GM23338 (cell line): ENCODE measurements around the gene OR52W1. TPM values are rescaled to one million over a fixed set of nuclear protein-coding genes. Genes with fewer than 3 reads are reported as not detected.

Experiments
- ATAC-seq: fragments of 200-7000 bp; cut with Tn5 transposase; 3 replicates; pipeline ENCODE4 v1.9.1; 2020
- DNase-seq: peaks from one replicate; pipeline ENCODE4 v3.0.0-alpha.2; 2015; ENCODE audit warnings: low spot score
- H2AFZ ChIP-seq: fragments of 200-600 bp; sonication (generic); 2 replicates; pipeline ENCODE4 v1.8.0; 2016; ENCODE audit warnings: antibody characterized with exemption, mild to moderate bottlenecking, moderate library complexity
- H3F3A ChIP-seq: fragments of 200-600 bp; sonication (generic); replicated peaks from 2 replicates; pipeline ENCODE4 v1.8.0; 2017; ENCODE audit warnings: antibody characterized with exemption, mixed run types, low read depth
- H3K27ac ChIP-seq: fragments of 200-600 bp; sonication (generic); 2 replicates; pipeline ENCODE4 v1.6.1; 2016; ENCODE audit warnings: low read depth
- H3K27me3 ChIP-seq: fragments of 200-600 bp; sonication (generic); 2 replicates; pipeline ENCODE4 v1.8.0; 2016; ENCODE audit warnings: mild to moderate bottlenecking, mixed run types, moderate library complexity; ENCODE audit not compliant: insufficient read depth
- H3K36me3 ChIP-seq: fragments of 200-600 bp; sonication (generic); 2 replicates; pipeline ENCODE4 v1.8.0; 2016; ENCODE audit warnings: mild to moderate bottlenecking; ENCODE audit not compliant: insufficient read depth
- H3K4me1 ChIP-seq: fragments of 200-600 bp; sonication (generic); 2 replicates; pipeline ENCODE4 v1.8.0; 2016; ENCODE audit warnings: mild to moderate bottlenecking, moderate library complexity; ENCODE audit not compliant: insufficient read depth
- H3K4me2 ChIP-seq: fragments of 200-600 bp; sonication (generic); 2 replicates; pipeline ENCODE4 v1.7.1; 2017; ENCODE audit warnings: mixed run types
- H3K4me3 ChIP-seq: fragments of 200-600 bp; sonication (generic); 2 replicates; pipeline ENCODE4 v1.6.1; 2016; ENCODE audit warnings: mixed run types
- H3K79me2 ChIP-seq: fragments of 200-600 bp; sonication (generic); replicated peaks from 2 replicates; pipeline ENCODE4 v1.8.0; 2017; ENCODE audit warnings: mild to moderate bottlenecking; ENCODE audit not compliant: insufficient read depth
- H3K9me2 ChIP-seq: fragments of 200-600 bp; sonication (generic); 2 replicates; pipeline ENCODE4 v1.8.0; 2017; ENCODE audit not compliant: insufficient read depth
- H4K20me1 ChIP-seq: fragments of 200-600 bp; sonication (generic); replicated peaks from 2 replicates; pipeline ENCODE4 v1.8.0; 2017; ENCODE audit warnings: mild to moderate bottlenecking; ENCODE audit not compliant: insufficient read depth
- H3K27ac Mint-ChIP-seq: 2 replicates; pipeline ENCODE4 v1.8.0; 2020; ENCODE audit warnings: inconsistent platforms, mild to moderate bottlenecking, moderate library complexity, mixed read lengths
- H3K27me3 Mint-ChIP-seq: 3 replicates; pipeline ENCODE4 v1.8.0; 2022; ENCODE audit warnings: low read depth, mild to moderate bottlenecking, moderate library complexity, mixed read lengths, inconsistent platforms; ENCODE audit not compliant: insufficient read depth, poor library complexity
- H3K36me3 Mint-ChIP-seq: 3 replicates; pipeline ENCODE4 v1.8.0; 2021; ENCODE audit warnings: low read depth, mild to moderate bottlenecking, inconsistent platforms, moderate library complexity, mixed read lengths
- H3K4me1 Mint-ChIP-seq: 3 replicates; pipeline ENCODE4 v1.8.0; 2020; ENCODE audit warnings: mild to moderate bottlenecking, inconsistent platforms, mixed read lengths
- H3K4me3 Mint-ChIP-seq: 3 replicates; pipeline ENCODE4 v1.8.0; 2021; ENCODE audit warnings: moderate library complexity, mild to moderate bottlenecking, inconsistent platforms, mixed read lengths
- H3K9me3 Mint-ChIP-seq: 3 replicates; pipeline ENCODE4 v1.8.0; 2020; ENCODE audit warnings: moderate library complexity, mild to moderate bottlenecking, inconsistent platforms, mixed read lengths
- CREB1 ChIP-seq: fragments of 250-450 bp; sonication (Bioruptor Pico); IDR thresholded peaks from 2 replicates; pipeline ENCODE4 v1.5.0; 2020; ENCODE audit warnings: low read depth, mild to moderate bottlenecking, moderate library complexity
- ETS1 ChIP-seq: IDR thresholded peaks from 2 replicates; pipeline ENCODE4 v1.6.1; 2016; ENCODE audit warnings: antibody characterized with exemption
- EZH2 ChIP-seq: fragments of 200-600 bp; sonication (generic); IDR thresholded peaks from one replicate; pipeline ENCODE4 v1.8.0; 2017; ENCODE audit warnings: antibody characterized with exemption, mild to moderate bottlenecking, low read depth; ENCODE audit not compliant: unreplicated experiment
- EZH2phosphoT487 ChIP-seq: fragments of 200-600 bp; sonication (generic); IDR thresholded peaks from one replicate; pipeline ENCODE4 v1.8.1; 2018; ENCODE audit warnings: antibody characterized with exemption; ENCODE audit not compliant: unreplicated experiment
- NANOG ChIP-seq: IDR thresholded peaks from 2 replicates; pipeline ENCODE4 v1.6.1; 2016; ENCODE audit warnings: antibody characterized with exemption, borderline replicate concordance
- POLR2AphosphoS5 ChIP-seq: IDR thresholded peaks from 2 replicates; pipeline ENCODE4 v1.6.1; 2016; ENCODE audit warnings: antibody characterized with exemption, low read depth
- REST ChIP-seq: IDR thresholded peaks from one replicate; pipeline ENCODE4 v1.6.1; 2018; ENCODE audit warnings: antibody characterized with exemption; ENCODE audit not compliant: unreplicated experiment
- ZNF114 ChIP-seq: fragments of 250-450 bp; sonication (Bioruptor Pico); IDR thresholded peaks from 2 replicates; pipeline ENCODE4 v1.5.0; 2020; ENCODE audit warnings: mild to moderate bottlenecking, moderate library complexity
- ZNF331 ChIP-seq: fragments of 250-450 bp; sonication (Bioruptor Pico); IDR thresholded peaks from 2 replicates; pipeline ENCODE4 v1.5.0; 2020; ENCODE audit warnings: low read depth, mild to moderate bottlenecking, moderate library complexity
- polyA plus RNA-seq: library from polyadenylated mRNA; unstranded; fragments of >200 nt; fragmentation: Nextera tagmentation; extraction: Ambion mirVana; gene quantifications from 2 replicates; pipeline ENCODE4 v1.2.1, GENCODE V29; 2016
- total RNA-seq: library from RNA; depleted of rRNA; stranded (reverse); fragments of >200 nt; shearing (Covaris generic); gene quantifications from 2 replicates; pipeline ENCODE4 v1.2.3, GENCODE V29; 2014
- TF ChIP-seq, protein P1 (sequence below), 2 experiments: fragments of 200-600 bp in 1 of 2; sonication (generic) in 1 of 2; conservative IDR thresholded peaks; 2 replicates each; pipeline versions ENCODE4 v1.5.1 to v1.6.1; 2016 to 2017; ENCODE audit warnings: antibody characterized with exemption in 2 of 2, low read depth in 2 of 2, mild to moderate bottlenecking in 2 of 2, moderate library complexity in 1 of 2
- TF ChIP-seq, protein P2 (sequence below): fragments of 250-450 bp; sonication (Bioruptor Pico); IDR thresholded peaks from 2 replicates; pipeline ENCODE4 v1.5.0; 2020; ENCODE audit warnings: mild to moderate bottlenecking, moderate library complexity

The OR52W1 gene
- total and polyA plus RNA-seq, 2 experiments from 2014 or later, result not detected

GRCh38 chr11:6156628-6157359 lies 42.2 kb upstream of the OR52W1 start (continued):
- TF ChIP-seq REST (no peak), POLR2AphosphoS5 (no peak), ZNF331 (CRISPR knock-in tag) (no peak), CREB1 (no peak), EZH2phosphoT487 (no peak), ZNF114 (no peak), EZH2 (no peak), ETS1 (no peak)

DNA sequence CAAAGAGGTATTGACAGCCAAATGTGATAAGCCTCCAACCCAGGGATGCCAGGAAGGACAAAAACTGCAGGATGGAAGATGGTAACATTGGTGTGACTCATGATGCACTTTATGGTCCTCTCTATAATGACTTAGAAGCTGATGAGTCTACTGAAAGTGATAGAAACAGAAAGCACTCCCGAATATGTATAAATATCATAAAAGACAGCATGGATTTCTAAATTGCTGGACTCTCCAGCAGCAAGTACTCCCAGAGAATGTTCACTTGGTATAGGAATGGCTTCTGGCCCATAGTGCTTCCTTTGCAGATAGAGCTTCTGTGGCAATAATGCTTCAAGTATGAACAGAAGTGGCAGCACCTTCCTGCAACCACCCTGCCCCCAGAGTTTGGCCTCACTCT lies 28.8 kb upstream of the OR52W1 start, which contains the start of gene OR52B2:
Gene OR52B2 (minus strand): TSS at position 101 of the 400 bp plus-strand sequence. CDS start 0 bp downstream, at position 101.
- H2AFZ ChIP-seq, result no peak within 1 kb of the TSS
- TF ChIP-seq, protein P1, sequence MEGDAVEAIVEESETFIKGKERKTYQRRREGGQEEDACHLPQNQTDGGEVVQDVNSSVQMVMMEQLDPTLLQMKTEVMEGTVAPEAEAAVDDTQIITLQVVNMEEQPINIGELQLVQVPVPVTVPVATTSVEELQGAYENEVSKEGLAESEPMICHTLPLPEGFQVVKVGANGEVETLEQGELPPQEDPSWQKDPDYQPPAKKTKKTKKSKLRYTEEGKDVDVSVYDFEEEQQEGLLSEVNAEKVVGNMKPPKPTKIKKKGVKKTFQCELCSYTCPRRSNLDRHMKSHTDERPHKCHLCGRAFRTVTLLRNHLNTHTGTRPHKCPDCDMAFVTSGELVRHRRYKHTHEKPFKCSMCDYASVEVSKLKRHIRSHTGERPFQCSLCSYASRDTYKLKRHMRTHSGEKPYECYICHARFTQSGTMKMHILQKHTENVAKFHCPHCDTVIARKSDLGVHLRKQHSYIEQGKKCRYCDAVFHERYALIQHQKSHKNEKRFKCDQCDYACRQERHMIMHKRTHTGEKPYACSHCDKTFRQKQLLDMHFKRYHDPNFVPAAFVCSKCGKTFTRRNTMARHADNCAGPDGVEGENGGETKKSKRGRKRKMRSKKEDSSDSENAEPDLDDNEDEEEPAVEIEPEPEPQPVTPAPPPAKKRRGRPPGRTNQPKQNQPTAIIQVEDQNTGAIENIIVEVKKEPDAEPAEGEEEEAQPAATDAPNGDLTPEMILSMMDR (conservative IDR thresholded peaks at IDR 0.05; ENCODE audit: low read depth in 2 of 2), result no peak
- TF ChIP-seq, protein P2, sequence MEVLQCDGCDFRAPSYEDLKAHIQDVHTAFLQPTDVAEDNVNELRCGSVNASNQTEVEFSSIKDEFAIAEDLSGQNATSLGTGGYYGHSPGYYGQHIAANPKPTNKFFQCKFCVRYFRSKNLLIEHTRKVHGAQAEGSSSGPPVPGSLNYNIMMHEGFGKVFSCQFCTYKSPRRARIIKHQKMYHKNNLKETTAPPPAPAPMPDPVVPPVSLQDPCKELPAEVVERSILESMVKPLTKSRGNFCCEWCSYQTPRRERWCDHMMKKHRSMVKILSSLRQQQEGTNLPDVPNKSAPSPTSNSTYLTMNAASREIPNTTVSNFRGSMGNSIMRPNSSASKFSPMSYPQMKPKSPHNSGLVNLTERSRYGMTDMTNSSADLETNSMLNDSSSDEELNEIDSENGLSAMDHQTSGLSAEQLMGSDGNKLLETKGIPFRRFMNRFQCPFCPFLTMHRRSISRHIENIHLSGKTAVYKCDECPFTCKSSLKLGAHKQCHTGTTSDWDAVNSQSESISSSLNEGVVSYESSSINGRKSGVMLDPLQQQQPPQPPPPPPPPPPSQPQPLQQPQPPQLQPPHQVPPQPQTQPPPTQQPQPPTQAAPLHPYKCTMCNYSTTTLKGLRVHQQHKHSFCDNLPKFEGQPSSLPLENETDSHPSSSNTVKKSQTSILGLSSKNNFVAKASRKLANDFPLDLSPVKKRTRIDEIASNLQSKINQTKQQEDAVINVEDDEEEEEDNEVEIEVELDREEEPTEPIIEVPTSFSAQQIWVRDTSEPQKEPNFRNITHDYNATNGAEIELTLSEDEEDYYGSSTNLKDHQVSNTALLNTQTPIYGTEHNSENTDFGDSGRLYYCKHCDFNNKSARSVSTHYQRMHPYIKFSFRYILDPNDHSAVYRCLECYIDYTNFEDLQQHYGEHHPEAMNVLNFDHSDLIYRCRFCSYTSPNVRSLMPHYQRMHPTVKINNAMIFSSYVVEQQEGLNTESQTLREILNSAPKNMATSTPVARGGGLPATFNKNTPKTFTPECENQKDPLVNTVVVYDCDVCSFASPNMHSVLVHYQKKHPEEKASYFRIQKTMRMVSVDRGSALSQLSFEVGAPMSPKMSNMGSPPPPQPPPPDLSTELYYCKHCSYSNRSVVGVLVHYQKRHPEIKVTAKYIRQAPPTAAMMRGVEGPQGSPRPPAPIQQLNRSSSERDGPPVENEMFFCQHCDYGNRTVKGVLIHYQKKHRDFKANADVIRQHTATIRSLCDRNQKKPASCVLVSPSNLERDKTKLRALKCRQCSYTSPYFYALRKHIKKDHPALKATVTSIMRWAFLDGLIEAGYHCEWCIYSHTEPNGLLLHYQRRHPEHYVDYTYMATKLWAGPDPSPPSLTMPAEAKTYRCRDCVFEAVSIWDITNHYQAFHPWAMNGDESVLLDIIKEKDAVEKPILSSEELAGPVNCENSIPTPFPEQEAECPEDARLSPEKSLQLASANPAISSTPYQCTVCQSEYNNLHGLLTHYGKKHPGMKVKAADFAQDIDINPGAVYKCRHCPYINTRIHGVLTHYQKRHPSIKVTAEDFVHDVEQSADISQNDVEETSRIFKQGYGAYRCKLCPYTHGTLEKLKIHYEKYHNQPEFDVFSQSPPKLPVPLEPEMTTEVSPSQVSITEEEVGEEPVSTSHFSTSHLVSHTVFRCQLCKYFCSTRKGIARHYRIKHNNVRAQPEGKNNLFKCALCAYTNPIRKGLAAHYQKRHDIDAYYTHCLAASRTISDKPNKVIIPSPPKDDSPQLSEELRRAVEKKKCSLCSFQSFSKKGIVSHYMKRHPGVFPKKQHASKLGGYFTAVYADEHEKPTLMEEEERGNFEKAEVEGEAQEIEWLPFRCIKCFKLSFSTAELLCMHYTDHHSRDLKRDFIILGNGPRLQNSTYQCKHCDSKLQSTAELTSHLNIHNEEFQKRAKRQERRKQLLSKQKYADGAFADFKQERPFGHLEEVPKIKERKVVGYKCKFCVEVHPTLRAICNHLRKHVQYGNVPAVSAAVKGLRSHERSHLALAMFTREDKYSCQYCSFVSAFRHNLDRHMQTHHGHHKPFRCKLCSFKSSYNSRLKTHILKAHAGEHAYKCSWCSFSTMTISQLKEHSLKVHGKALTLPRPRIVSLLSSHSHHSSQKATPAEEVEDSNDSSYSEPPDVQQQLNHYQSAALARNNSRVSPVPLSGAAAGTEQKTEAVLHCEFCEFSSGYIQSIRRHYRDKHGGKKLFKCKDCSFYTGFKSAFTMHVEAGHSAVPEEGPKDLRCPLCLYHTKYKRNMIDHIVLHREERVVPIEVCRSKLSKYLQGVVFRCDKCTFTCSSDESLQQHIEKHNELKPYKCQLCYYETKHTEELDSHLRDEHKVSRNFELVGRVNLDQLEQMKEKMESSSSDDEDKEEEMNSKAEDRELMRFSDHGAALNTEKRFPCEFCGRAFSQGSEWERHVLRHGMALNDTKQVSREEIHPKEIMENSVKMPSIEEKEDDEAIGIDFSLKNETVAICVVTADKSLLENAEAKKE, result no peak
- TF ChIP-seq EZH2 (no peak), NANOG (no peak)

More for the DNA sequence above, 28.8 kb upstream of the OR52W1 start, which contains the start of gene OR52B2:
- Mint-ChIP-seq H3K27me3 (peaks cover 2% of the 10 kb centered on the region), H3K4me1 (peaks cover 6% of the 10 kb centered on the region), H3K9me3 (peaks cover 4% of the 10 kb centered on the region; the same call in 2 of the 3 replicates), H3K36me3 (peaks cover 3% of the 10 kb centered on the region; the same call in 1 of the 3 replicates), H3K27ac (no peak within 1 kb of the TSS), H3K4me3 (no peak within 1 kb of the TSS)
- Histone ChIP-seq H3K4me3 (no peak within 1 kb of the TSS), H3K27ac (no peak within 1 kb of the TSS), H3K79me2 (no peaks in the 10 kb centered on the region), H3K36me3 (no peaks in the 10 kb centered on the region), H3K4me2 (no peak within 1 kb of the TSS), H4K20me1 (no peaks in the 10 kb centered on the region), H3K27me3 (no peaks in the 10 kb centered on the region), H3K4me1 (no peaks in the 10 kb centered on the region), H3F3A (no peaks in the 10 kb centered on the region), H3K9me2 (peaks cover 4% of the 10 kb centered on the region; the same call in 1 of the 2 replicates)
- ATAC-seq (no peak), DNase-seq (no peak)
